RWPE2 (cell line): ENCODE data around the gene VWA3B.
"Not testable (repeated sequence)": the region's sequence is repeated elsewhere in the genome, so short reads cannot be mapped to it uniquely, and the experiment has no call there.

ENCODE experiments used
- ATAC-seq: fragments of 200-7000 bp; cut with Tn5 transposase; 3 replicates; pipeline ENCODE4 v1.9.1; 2021; ENCODE audit warnings: low read depth
- DNase-seq: peaks from one replicate; pipeline ENCODE4 v3.0.0-alpha.2; 2020; ENCODE audit warnings: low spot score
- H3K27ac ChIP-seq: fragments of 450-650 bp; 2 replicates; pipeline ENCODE4 v1.5.1; 2017; ENCODE audit warnings: mild to moderate bottlenecking; ENCODE audit not compliant: poor library complexity, severe bottlenecking
- H3K27me3 ChIP-seq: fragments of 250-450 bp; sonication (Bioruptor Pico); 2 replicates; pipeline ENCODE4 v1.5.1; 2021; ENCODE audit warnings: mild to moderate bottlenecking, moderate library complexity; ENCODE audit not compliant: insufficient read depth, poor library complexity, severe bottlenecking
- H3K36me3 ChIP-seq: fragments of 250-450 bp; sonication (Bioruptor Pico); 2 replicates; pipeline ENCODE4 v1.5.1; 2020; ENCODE audit warnings: low read depth, mild to moderate bottlenecking, moderate library complexity
- H3K4me1 ChIP-seq: fragments of 250-450 bp; sonication (Bioruptor Pico); 2 replicates; pipeline ENCODE4 v1.5.1; 2021; ENCODE audit warnings: mild to moderate bottlenecking, moderate library complexity; ENCODE audit not compliant: insufficient read depth, poor library complexity, severe bottlenecking
- H3K4me3 ChIP-seq: fragments of 250-450 bp; sonication (Bioruptor Pico); 2 replicates; pipeline ENCODE4 v1.5.1; 2021; ENCODE audit warnings: mild to moderate bottlenecking, moderate library complexity; ENCODE audit not compliant: severe bottlenecking
- H3K9me3 ChIP-seq: fragments of 250-450 bp; sonication (Bioruptor Pico); 2 replicates; pipeline ENCODE4 v1.5.1; 2021; ENCODE audit warnings: mild to moderate bottlenecking, moderate library complexity; ENCODE audit not compliant: severe bottlenecking
- CTCF ChIP-seq: fragments of 450-650 bp; IDR thresholded peaks from one replicate; pipeline ENCODE4 v1.5.1; 2017; ENCODE audit warnings: mild to moderate bottlenecking, moderate library complexity; ENCODE audit not compliant: poor library complexity, severe bottlenecking

Gene VWA3B

GRCh38 chr2:98301469-98301868, 214.5 kb downstream of the VWA3B start:
- no peak for DNase-seq

DNA sequence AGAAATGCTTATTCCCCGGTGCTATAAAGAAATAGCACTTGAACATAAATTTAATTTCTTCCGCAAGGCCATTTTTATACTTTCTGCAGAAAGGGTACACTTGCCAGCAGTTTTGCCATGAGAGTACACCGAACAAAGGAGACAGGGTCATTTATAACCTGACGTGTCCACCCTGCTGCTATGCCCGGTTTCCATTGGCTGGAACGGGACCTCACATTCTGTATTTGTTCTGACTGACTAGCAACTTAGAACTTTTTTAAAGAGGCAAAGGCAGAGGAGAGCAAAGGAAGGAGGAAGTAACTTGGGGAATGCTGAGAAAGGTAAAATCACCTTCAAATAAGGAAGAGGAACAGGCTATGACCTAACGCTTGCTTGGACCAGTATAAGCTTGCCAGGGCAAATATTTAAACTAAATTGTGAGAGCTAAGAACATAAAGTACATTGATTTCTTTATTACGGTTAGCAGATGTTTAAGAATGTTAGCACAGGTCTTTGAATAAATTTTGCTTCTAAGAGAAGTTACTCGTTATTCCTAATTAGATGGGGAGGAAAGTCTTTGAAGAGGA, 220.2 kb downstream of the VWA3B start:
- H3K36me3 ChIP-seq, H3K27me3 ChIP-seq, ATAC-seq, H3K4me1 ChIP-seq, DNase-seq, H3K27ac ChIP-seq, H3K4me3 ChIP-seq, H3K9me3 ChIP-seq: not testable (repeated sequence)

More at GRCh38 chr2:98301469-98301868, 214.5 kb downstream of the VWA3B start:
- H3K27me3 ChIP-seq: peaks cover under 1% of the 10 kb centered on the region
- ATAC-seq: no peak
- no peak overlapping the region for H3K4me3 ChIP-seq
- no peak overlapping the region for H3K27ac ChIP-seq
- no peak for TF ChIP-seq CTCF
- H3K9me3 ChIP-seq: no peaks in the 10 kb centered on the region
- no peaks in the 10 kb centered on the region for H3K36me3 ChIP-seq
- no peaks in the 10 kb centered on the region for H3K4me1 ChIP-seq

GRCh38 chr2:98308068-98308467, 221.1 kb downstream of the VWA3B start:
- ATAC-seq (no peak), DNase-seq (no peak)
- Histone ChIP-seq H3K27me3 (peaks cover 3% of the 10 kb centered on the region), H3K27ac (no peak overlapping the region), H3K4me1 (no peaks in the 10 kb centered on the region), H3K36me3 (no peaks in the 10 kb centered on the region), H3K9me3 (no peaks in the 10 kb centered on the region), H3K4me3 (no peak overlapping the region)
- TF ChIP-seq CTCF: no peak

DNA sequence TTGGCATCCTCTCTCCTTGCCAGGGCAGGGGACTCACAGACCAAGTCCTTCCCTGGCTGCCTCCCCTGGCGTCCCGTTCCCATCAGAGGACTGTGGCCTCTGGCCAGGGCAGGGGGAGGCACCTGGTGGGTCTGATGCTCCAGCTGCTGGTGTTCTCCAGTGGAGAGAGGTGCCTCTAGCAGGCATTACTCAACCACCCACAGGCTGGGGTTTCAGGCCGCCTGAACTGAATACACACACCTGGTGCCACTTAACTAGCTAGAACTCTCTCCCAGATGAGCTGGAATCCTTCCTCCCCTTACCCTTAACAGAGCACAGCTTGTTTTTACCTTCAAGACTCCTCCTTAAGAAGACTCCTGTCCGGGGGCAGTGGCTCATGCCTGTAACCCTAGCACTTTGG, 221.6 kb downstream of the VWA3B start:
- Histone ChIP-seq H3K36me3 (no peaks in the 10 kb centered on the region), H3K27me3 (peaks cover 3% of the 10 kb centered on the region), H3K4me1 (no peaks in the 10 kb centered on the region), H3K9me3 (no peaks in the 10 kb centered on the region), H3K4me3 (no peak overlapping the region), H3K27ac (no peak overlapping the region)
- DNase-seq: no peak
- no peak for TF ChIP-seq CTCF
- no peak for ATAC-seq

DNA sequence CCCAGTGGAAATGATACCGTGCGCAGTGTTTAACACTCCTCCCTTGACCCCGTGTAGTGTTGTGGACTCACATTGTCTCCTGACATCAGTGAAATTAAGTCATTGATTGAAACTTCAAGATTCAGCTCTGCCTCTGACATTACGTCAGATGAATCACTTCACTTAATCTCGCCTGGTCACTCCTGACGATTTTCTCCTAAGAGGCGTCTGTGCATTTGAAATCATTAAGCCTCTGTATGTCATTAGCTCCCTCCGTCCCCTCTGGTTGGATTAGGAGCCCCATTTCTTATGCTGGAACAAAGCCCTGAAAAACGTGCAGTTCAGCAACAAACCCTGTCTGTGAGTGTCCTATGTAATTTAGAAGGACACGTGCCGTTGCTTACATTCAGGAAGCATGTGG, 222.6 kb downstream of the VWA3B start:
- Histone ChIP-seq H3K27me3 (peaks cover 3% of the 10 kb centered on the region), H3K9me3 (no peaks in the 10 kb centered on the region), H3K27ac (no peak overlapping the region), H3K4me3 (no peak overlapping the region), H3K36me3 (no peaks in the 10 kb centered on the region), H3K4me1 (no peaks in the 10 kb centered on the region)
- TF ChIP-seq CTCF: no peak
- DNase-seq: no peak
- ATAC-seq: no peak
